Measurements from ENCODE around the gene LDLRAP1.

The LDLRAP1 gene

DNA sequence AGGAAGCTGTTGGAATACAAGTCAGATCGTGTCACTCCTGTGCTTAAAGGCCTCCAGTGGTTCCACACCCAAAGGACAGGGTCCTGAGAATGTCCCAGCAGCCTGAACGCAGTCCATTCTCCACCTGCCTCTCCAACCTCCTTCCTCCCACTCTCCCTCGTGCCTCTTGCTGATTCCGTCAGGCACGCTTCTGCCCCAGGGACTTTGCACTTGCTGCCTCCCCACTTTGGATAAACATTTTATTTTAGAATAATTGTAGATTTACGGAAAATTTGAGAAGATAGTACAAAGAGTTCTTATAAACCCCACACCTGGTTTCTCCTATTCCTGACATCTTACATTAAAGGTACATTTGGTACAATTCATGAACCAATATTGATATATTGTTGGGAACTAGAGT lies 28.4 kb upstream of the LDLRAP1 start:
- TF ChIP-seq, protein P1, sequence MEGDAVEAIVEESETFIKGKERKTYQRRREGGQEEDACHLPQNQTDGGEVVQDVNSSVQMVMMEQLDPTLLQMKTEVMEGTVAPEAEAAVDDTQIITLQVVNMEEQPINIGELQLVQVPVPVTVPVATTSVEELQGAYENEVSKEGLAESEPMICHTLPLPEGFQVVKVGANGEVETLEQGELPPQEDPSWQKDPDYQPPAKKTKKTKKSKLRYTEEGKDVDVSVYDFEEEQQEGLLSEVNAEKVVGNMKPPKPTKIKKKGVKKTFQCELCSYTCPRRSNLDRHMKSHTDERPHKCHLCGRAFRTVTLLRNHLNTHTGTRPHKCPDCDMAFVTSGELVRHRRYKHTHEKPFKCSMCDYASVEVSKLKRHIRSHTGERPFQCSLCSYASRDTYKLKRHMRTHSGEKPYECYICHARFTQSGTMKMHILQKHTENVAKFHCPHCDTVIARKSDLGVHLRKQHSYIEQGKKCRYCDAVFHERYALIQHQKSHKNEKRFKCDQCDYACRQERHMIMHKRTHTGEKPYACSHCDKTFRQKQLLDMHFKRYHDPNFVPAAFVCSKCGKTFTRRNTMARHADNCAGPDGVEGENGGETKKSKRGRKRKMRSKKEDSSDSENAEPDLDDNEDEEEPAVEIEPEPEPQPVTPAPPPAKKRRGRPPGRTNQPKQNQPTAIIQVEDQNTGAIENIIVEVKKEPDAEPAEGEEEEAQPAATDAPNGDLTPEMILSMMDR (IDR thresholded peaks at IDR 0.05; ENCODE audit: insufficient read depth, low read length, missing control alignments): no peak
- no peak for DNase-seq (ENCODE audit: low read depth, low spot score)
- ChIA-PET CTCF (no interaction called here), POLR2A (no interaction called here)
- no peak overlapping the region for H3K4me3 ChIP-seq (ENCODE audit: low read depth, low read length)

DNA sequence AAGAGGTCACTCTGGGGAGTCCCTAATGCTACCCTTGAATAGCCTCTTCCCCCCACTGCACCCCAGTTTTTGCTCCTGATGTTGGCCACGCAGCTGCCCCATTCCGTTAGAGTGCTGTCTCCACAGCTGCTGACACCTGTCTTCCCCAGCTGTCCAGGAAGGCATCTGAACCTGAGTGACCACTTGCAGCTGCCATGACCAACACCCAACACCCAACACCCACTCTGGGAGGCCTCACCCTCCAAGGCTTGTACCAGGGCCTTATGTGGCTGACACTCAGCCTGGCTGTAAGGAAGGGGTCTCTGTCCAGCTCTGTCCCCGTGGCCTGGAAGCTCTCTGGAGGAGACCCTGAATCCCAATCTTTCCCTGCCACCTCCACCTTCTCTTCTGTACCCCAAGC lies 26.7 kb upstream of the LDLRAP1 start:
- POLR2A ChIA-PET: no interaction called here
- no peak overlapping the region for H3K4me3 ChIP-seq (ENCODE audit: low read depth, low read length)
- DNase-seq (ENCODE audit: low read depth, low spot score): no peak
- TF ChIP-seq, protein P1 (IDR thresholded peaks at IDR 0.05; ENCODE audit: insufficient read depth, low read length, missing control alignments): no peak
- CTCF ChIA-PET: interaction anchor here (0.9 to 1.8 kb wide), 3 partner anchors 12 to 31 kb away, joined by 3 to 5 read pairs (median 5); no protein-coding TSS in a partner anchor

DNA sequence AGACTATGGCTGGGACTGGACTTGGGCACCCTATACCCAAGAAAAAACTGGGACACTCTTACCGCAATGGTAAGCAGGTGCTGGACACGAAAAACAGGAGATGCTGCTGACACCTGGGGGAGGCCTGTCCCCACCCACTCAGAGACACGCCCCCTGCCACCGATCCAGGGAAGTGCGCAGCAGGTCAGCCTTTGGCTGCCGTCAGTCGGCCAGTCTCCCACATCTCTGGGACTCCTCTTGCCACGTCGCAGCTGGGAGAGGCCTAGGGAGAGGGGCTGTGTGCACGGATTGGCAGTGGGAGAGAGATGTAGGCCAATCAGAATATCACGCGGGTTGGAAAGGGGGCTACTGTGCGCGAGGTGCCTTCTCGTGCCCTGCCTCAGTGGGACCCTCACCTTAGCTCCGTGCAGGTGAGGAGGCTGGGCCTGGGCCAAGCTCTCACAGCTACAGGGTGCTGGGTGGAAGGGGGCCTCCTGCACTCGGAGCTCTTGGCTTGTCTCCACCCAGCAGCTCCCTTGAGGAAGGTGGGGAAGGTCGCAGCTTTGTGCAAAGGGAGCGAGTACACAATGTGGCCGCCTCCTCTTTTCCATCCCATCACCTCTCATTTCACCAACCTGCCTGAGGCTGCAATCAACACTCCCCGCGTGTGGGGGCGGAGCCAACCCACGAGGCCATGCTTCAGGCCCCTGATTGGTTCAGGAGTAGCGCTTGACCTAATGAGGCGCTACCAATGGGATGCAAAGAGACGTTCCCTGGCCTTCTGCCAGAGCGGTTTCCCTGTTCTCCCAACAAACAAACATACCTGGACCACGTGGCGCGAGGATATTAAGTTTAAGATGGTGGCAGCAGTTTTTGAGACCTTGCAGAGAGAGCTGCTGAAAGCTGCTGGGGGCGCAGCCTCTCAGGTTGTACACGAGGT lies 25.7 kb upstream of the LDLRAP1 start:
- TF ChIP-seq, protein P1 (IDR thresholded peaks at IDR 0.05; ENCODE audit: insufficient read depth, low read length, missing control alignments): no peak
- ChIA-PET CTCF (interaction anchor here (1.7 to 5.6 kb wide), 4 partner anchors 13 to 291 kb away, joined by 4 to 73 read pairs (median 24); no protein-coding TSS in a partner anchor), POLR2A (no interaction called here)
- DNase-seq (ENCODE audit: low read depth, low spot score): no peak
- no peak overlapping the region for H3K4me3 ChIP-seq (ENCODE audit: low read depth, low read length)

DNA sequence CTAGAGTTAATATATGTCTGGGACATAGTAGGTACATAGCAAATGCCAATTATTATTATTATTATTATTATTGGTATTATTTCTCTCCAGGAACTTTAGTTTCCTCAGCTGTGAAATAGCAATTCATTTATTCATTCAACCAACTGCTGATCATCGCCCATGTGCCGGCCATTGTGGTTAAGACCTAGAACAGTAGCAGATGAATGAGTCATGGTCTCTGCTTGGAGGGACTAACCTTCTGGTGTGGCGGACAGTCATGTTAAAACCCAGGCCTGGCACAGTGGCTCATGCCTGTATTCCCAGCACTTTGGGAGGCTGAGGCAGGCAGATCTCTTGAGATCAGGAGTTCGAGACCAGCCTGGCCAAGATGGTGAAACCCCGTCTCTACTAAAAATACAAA lies 23.8 kb upstream of the LDLRAP1 start:
- TF ChIP-seq, protein P1 (IDR thresholded peaks at IDR 0.05; ENCODE audit: insufficient read depth, low read length, missing control alignments): no peak

DNA sequence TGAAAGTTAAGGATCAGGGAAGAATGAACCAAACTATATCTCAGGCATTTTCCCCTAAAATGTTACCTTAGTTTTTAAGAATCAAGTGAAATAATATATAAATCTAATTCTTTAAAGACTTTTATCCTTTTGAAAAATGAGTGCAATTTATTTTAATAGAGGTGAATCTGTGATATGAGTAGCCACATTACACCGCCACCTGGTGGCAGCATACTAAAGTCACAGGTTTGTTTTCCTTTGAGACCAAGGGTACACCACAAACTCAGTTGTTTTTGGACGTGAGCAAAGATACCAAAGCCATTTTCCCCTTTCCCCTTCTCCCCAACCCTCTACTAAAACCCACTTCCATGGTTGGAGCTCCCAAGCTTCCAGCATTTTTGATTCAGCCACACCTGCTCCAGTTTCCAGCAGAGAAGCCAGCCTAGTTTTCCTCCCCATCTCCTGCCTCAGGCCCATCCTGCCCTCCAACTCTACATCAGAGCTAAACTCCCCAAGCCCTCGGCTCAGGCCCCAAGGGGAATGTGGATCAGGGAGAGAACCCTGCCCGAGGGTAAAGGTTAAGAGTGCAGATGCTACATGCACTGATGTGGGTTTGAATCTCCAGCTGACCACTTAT lies 22.9 kb upstream of the LDLRAP1 start:
- H3K4me3 ChIP-seq (ENCODE audit: low read depth, low read length): no peak overlapping the region
- CTCF ChIA-PET: interaction anchor here (0.7 to 5.6 kb wide), 52 partner anchors 8 to 579 kb away, joined by 3 to 73 read pairs (median 5); partner anchors contain the start of genes LDLRAP1, MACO1 and SYF2
- POLR2A ChIA-PET: interaction anchor here (1.2 kb wide), 1 partner anchor 273 kb away, joined by 4 read pairs; the partner anchor contains the start of gene RSRP1
- DNase-seq (ENCODE audit: low read depth, low spot score): no peak
- TF ChIP-seq, protein P1 (IDR thresholded peaks at IDR 0.05; ENCODE audit: insufficient read depth, low read length, missing control alignments): peak; percentile 55

More for the DNA sequence above, 23.8 kb upstream of the LDLRAP1 start:
- no peak for DNase-seq (ENCODE audit: low read depth, low spot score)
- POLR2A ChIA-PET: interaction anchor here (0.7 kb wide), 1 partner anchor 19 kb away, joined by 3 read pairs; no protein-coding TSS in a partner anchor
- CTCF ChIA-PET: interaction anchor here (0.8 to 5.6 kb wide), 22 partner anchors 16 to 293 kb away, joined by 3 to 73 read pairs (median 5); partner anchors contain the start of genes MACO1 and SYF2
- H3K4me3 ChIP-seq (ENCODE audit: low read depth, low read length): no peak overlapping the region
